Neural progenitor cell (in vitro differentiated cells): ENCODE results near the gene SGTB. TPM values are rescaled to one million over a fixed set of nuclear protein-coding genes. Genes with fewer than 3 reads are reported as not detected.

ENCODE experiments used
- DNase-seq: peaks from one replicate; pipeline ENCODE4 v3.0.0-alpha.2; 2016; ENCODE audit warnings: low spot score
- H2AFZ ChIP-seq: fragments of 200-600 bp; sonication (generic); replicated peaks from 2 replicates; pipeline ENCODE4 v1.6.1; 2016; ENCODE audit warnings: antibody characterized with exemption
- H3F3A ChIP-seq: fragments of 200-600 bp; sonication (generic); 2 replicates; pipeline ENCODE4 v1.6.1; 2016; ENCODE audit warnings: antibody characterized with exemption, low read depth
- H3K27ac ChIP-seq: fragments of 200-600 bp; sonication (generic); 2 replicates; pipeline ENCODE4 v1.5.1; 2016; ENCODE audit warnings: mild to moderate bottlenecking
- H3K27me3 ChIP-seq: fragments of 200-600 bp; sonication (generic); 2 replicates; pipeline ENCODE4 v1.6.1; 2016; ENCODE audit warnings: mild to moderate bottlenecking, moderate library complexity
- H3K36me3 ChIP-seq: fragments of 200-600 bp; sonication (generic); 2 replicates; pipeline ENCODE4 v1.5.1; 2016
- H3K4me1 ChIP-seq: fragments of 200-600 bp; sonication (generic); 2 replicates; pipeline ENCODE4 v1.6.1; 2016; ENCODE audit warnings: mixed run types
- H3K4me2 ChIP-seq: fragments of 200-600 bp; sonication (generic); 2 replicates; pipeline ENCODE4 v1.6.1; 2016
- H3K4me3 ChIP-seq: fragments of 200-600 bp; sonication (generic); 2 replicates; pipeline ENCODE4 v1.5.1; 2016
- H3K79me2 ChIP-seq: fragments of 200-600 bp; sonication (generic); 2 replicates; pipeline ENCODE4 v1.6.1; 2016; ENCODE audit warnings: low read depth
- H3K9ac ChIP-seq: fragments of 200-600 bp; sonication (generic); 2 replicates; pipeline ENCODE4 v1.6.1; 2016
- H3K9me3 ChIP-seq: fragments of 200-600 bp; sonication (generic); 2 replicates; pipeline ENCODE4 v1.5.1; 2016; ENCODE audit warnings: low read depth
- H4K20me1 ChIP-seq: fragments of 200-600 bp; sonication (generic); 2 replicates; pipeline ENCODE4 v1.6.1; 2016; ENCODE audit warnings: low read depth
- H3K27ac Mint-ChIP-seq: 3 replicates; pipeline ENCODE4 v1.8.0; 2021; ENCODE audit warnings: mixed read lengths
- H3K27me3 Mint-ChIP-seq: 2 replicates; pipeline ENCODE4 v1.8.0; 2022; ENCODE audit warnings: low read depth, mild to moderate bottlenecking, inconsistent platforms, moderate library complexity, mixed read lengths; ENCODE audit not compliant: insufficient read depth
- H3K36me3 Mint-ChIP-seq: 3 replicates; pipeline ENCODE4 v1.8.0; 2021; ENCODE audit warnings: mixed read lengths
- H3K4me1 Mint-ChIP-seq: 3 replicates; pipeline ENCODE4 v1.8.0; 2021; ENCODE audit warnings: mixed read lengths
- H3K4me3 Mint-ChIP-seq: 3 replicates; pipeline ENCODE4 v1.8.0; 2021; ENCODE audit warnings: mild to moderate bottlenecking, moderate library complexity, mixed read lengths
- H3K9me3 Mint-ChIP-seq: 3 replicates; pipeline ENCODE4 v1.8.0; 2020; ENCODE audit warnings: mixed read lengths
- CTCF ChIP-seq: fragments of 200-600 bp; sonication (generic); IDR thresholded peaks from 2 replicates; pipeline ENCODE4 v1.5.1; 2017; ENCODE audit warnings: antibody characterized with exemption, mild to moderate bottlenecking
- EZH2 ChIP-seq: fragments of 200-600 bp; sonication (generic); IDR thresholded peaks from 2 replicates; pipeline ENCODE4 v1.6.1; 2017; ENCODE audit warnings: antibody characterized with exemption, mild to moderate bottlenecking, moderate library complexity
- EZH2phosphoT487 ChIP-seq: fragments of 200-600 bp; sonication (generic); IDR thresholded peaks from 2 replicates; pipeline ENCODE4 v1.6.1; 2017; ENCODE audit warnings: antibody characterized with exemption
- total RNA-seq: library from RNA; depleted of rRNA; stranded (reverse); fragments of >200 nt; gene quantifications from 2 replicates; pipeline ENCODE4 v1.2.3, GENCODE V29; 2015; ENCODE audit warnings: low replicate concordance

SGTB gene
- total RNA-seq, 1 donor from 2014 or later: 6.8 TPM

GRCh38 chr5:65742565-65743231 lies 20.8 kb upstream of the SGTB start:
- Histone ChIP-seq H3K4me3 (no peak overlapping the region), H3K79me2 (peaks cover 100% of the 10 kb centered on the region), H4K20me1 (peaks cover 26% of the 10 kb centered on the region), H3F3A (no peaks in the 10 kb centered on the region), H3K9me3 (no peaks in the 10 kb centered on the region), H3K27me3 (no peaks in the 10 kb centered on the region), H3K27ac (no peak overlapping the region), H3K9ac (no peak overlapping the region), H3K4me1 (no peaks in the 10 kb centered on the region), H2AFZ (no peak overlapping the region), H3K4me2 (no peak overlapping the region), H3K36me3 (peaks cover 6% of the 10 kb centered on the region)
- DNase-seq: peak; percentile 48
- no peaks in the 10 kb centered on the region for H3K4me1 Mint-ChIP-seq
- peaks cover 7% of the 10 kb centered on the region for H3K9me3 Mint-ChIP-seq
- no peak overlapping the region for H3K4me3 Mint-ChIP-seq
- TF ChIP-seq CTCF (peak; percentile 58), EZH2phosphoT487 (no peak), EZH2 (no peak)
- no peaks in the 10 kb centered on the region for H3K27me3 Mint-ChIP-seq
- peaks cover 13% of the 10 kb centered on the region for H3K36me3 Mint-ChIP-seq
- H3K27ac Mint-ChIP-seq: no peak overlapping the region

GRCh38 chr5:65739162-65739561 lies 17.3 kb upstream of the SGTB start:
- Histone ChIP-seq H3K9ac (no peak overlapping the region), H3K9me3 (no peaks in the 10 kb centered on the region), H3K4me2 (no peak overlapping the region), H3K4me3 (no peak overlapping the region), H3K27me3 (no peaks in the 10 kb centered on the region), H3K27ac (no peak overlapping the region), H4K20me1 (peaks cover 50% of the 10 kb centered on the region), H3K36me3 (peaks cover 6% of the 10 kb centered on the region), H3K79me2 (peaks cover 100% of the 10 kb centered on the region), H2AFZ (no peak overlapping the region), H3K4me1 (no peaks in the 10 kb centered on the region), H3F3A (peaks cover 3% of the 10 kb centered on the region)
- TF ChIP-seq CTCF (no peak), EZH2phosphoT487 (no peak), EZH2 (no peak)
- no peak for DNase-seq
- Mint-ChIP-seq H3K9me3 (no peaks in the 10 kb centered on the region), H3K4me3 (no peak overlapping the region), H3K4me1 (no peaks in the 10 kb centered on the region), H3K27ac (no peak overlapping the region), H3K36me3 (peaks cover 3% of the 10 kb centered on the region), H3K27me3 (no peaks in the 10 kb centered on the region)

DNA sequence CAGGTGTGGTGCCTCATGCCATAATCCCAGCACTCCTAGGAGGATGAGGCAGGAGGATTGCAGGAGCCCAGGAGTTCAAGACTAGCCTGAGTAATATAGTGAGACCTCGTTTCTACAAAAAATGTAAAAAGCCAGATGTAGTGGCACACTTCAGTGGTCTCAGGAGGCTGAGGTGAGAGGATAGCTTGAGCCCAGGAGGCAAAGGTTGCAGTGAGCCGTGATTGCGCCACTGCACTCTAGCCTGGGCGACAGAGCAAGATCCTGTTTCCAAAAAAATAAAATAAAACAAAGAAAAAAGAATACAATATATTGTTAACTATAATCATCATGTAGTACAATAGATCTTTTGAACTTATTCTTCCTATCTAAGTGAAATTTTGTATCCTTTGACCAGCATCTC lies 16.4 kb upstream of the SGTB start:
- H3K27me3 Mint-ChIP-seq: no peaks in the 10 kb centered on the region
- Histone ChIP-seq H3K4me1 (no peaks in the 10 kb centered on the region), H4K20me1 (peaks cover 47% of the 10 kb centered on the region)

More for the DNA sequence above, 16.4 kb upstream of the SGTB start:
- H3K27ac Mint-ChIP-seq: no peak overlapping the region
- H3K79me2 ChIP-seq: peaks cover 100% of the 10 kb centered on the region
- H3K27me3 ChIP-seq: no peaks in the 10 kb centered on the region
- H3K4me3 ChIP-seq: no peak overlapping the region
- no peak overlapping the region for H3K4me2 ChIP-seq
- no peaks in the 10 kb centered on the region for H3K4me1 Mint-ChIP-seq
- H3F3A ChIP-seq: peaks cover 3% of the 10 kb centered on the region
- no peak overlapping the region for H3K4me3 Mint-ChIP-seq
- DNase-seq: no peak
- H3K9ac ChIP-seq: no peak overlapping the region
- no peak overlapping the region for H2AFZ ChIP-seq
- H3K9me3 ChIP-seq: no peaks in the 10 kb centered on the region
- H3K36me3 ChIP-seq: peaks cover 6% of the 10 kb centered on the region
- no peak overlapping the region for H3K27ac ChIP-seq
- H3K36me3 Mint-ChIP-seq: peaks cover 3% of the 10 kb centered on the region
- no peaks in the 10 kb centered on the region for H3K9me3 Mint-ChIP-seq
- TF ChIP-seq EZH2phosphoT487 (no peak), EZH2 (no peak), CTCF (no peak)
